ENCODE data around the gene HGD. TPM values are rescaled to one million over a fixed set of nuclear protein-coding genes. Genes with fewer than 3 reads are reported as not detected.

The HGD gene
- total and polyA plus RNA-seq, 10 of the 15 experiments (the other 5 are each of a cell fraction or from before 2014, with no cell fraction given): 0.18 to 0.81 (median 0.40) TPM; not detected in 6

DNA sequence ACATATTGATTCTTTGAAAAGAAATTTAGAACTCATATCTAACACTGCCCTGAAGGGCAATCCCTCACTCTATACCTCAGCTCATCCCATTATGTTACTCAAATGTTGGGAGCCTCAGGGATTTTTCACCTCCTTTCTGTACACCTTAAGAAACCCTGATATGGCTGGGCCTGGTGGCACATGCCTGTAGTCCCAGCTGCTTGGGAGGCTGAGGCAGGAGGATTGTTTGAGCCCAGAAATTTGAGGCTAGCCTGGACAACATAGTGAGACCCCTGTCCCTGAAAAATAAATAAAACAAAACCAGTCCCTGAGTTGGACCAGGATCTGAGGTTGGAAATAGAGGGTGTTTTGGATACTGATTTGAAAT, 58.3 kb downstream of the HGD start:
- BruUV-seq (replicated peaks): no TSS peak
- POLR2A ChIA-PET: no interaction called here

More for the DNA sequence above, 58.3 kb downstream of the HGD start:
- no peak overlapping the region for H3K4me3 ChIP-seq
- H3K4me2 ChIP-seq (ENCODE audit: control insufficient read depth, insufficient read depth): no peak overlapping the region
- no peaks in the 10 kb centered on the region for H3K27me3 ChIP-seq (replicated peaks in 1 of 2; ENCODE audit: control insufficient read depth in 2 of 2, insufficient read depth in 2 of 2, low read length in 1 of 2)
- no peaks in the 10 kb centered on the region for H3K4me1 ChIP-seq (ENCODE audit: control insufficient read depth, insufficient read depth, low read length)
- in situ Hi-C loops (cut with MboI) (no loop called here), intact Hi-C loops (cut with micrococcal nuclease; ENCODE audit: unreplicated experiment) (loop anchor here (5.0 kb wide), 1 partner anchor 174 kb away; no protein-coding TSS in a partner anchor)
- H3K36me3 ChIP-seq (ENCODE audit: control insufficient read depth in 2 of 2, insufficient read depth in 2 of 2, low read length in 1 of 2): no peaks in the 10 kb centered on the region
- H2AFZ ChIP-seq (ENCODE audit: control insufficient read depth, low read depth, low read length): no peak overlapping the region
- RAD21 ChIA-PET (ENCODE audit: unreplicated experiment): no interaction called here
- H3K27ac ChIP-seq (ENCODE audit: control insufficient read depth, insufficient read depth): no peak overlapping the region
- no peaks in the 10 kb centered on the region for H3K79me2 ChIP-seq (ENCODE audit: control insufficient read depth, insufficient read depth, low read length)
- DNase-seq (ENCODE audit: low read depth, low spot score) (no peak), FAIRE-seq (no peak), ATAC-seq (no peak)
- CTCF ChIA-PET: interaction anchor here (2.0 kb wide), 1 partner anchor 172 kb away, joined by 12 read pairs; no protein-coding TSS in a partner anchor
- H3K9me3 ChIP-seq (replicated peaks; ENCODE audit: control insufficient read depth, insufficient read depth, low read length): peaks cover 6% of the 10 kb centered on the region; the same call in 2 of the 3 replicates
- SMC1A ChIA-PET (ENCODE audit: uncharacterized antibody, unreplicated experiment): interaction anchor here (1.3 kb wide), 1 partner anchor 9 kb away, joined by 6 read pairs; no protein-coding TSS in a partner anchor
- TF ChIP-seq RCOR1 (conservative IDR thresholded peaks at IDR 0.05; ENCODE audit: low read depth, low read length) (no peak), HDAC6 (IDR thresholded peaks at IDR 0.05; ENCODE audit: unreplicated experiment) (no peak), MEF2B (IDR thresholded peaks at IDR 0.05; ENCODE audit: partially characterized antibody, poor library complexity, severe bottlenecking) (no peak), CBX5 (IDR thresholded peaks at IDR 0.05; ENCODE audit: low read depth) (no peak), JUND (IDR thresholded peaks at IDR 0.05; ENCODE audit: low read depth, low read length) (no peak), RFX5 (IDR thresholded peaks at IDR 0.05; ENCODE audit: low read depth, low read length) (no peak), ZNF24 (IDR thresholded peaks at IDR 0.05) (no peak), TBL1XR1 (IDR thresholded peaks at IDR 0.05; ENCODE audit: low read depth, low read length) (no peak), TARDBP (IDR thresholded peaks at IDR 0.05; ENCODE audit: borderline replicate concordance) (no peak), ZBTB4 (CRISPR knock-in tag; IDR thresholded peaks at IDR 0.05) (no peak)
- TF ChIP-seq, protein P1, sequence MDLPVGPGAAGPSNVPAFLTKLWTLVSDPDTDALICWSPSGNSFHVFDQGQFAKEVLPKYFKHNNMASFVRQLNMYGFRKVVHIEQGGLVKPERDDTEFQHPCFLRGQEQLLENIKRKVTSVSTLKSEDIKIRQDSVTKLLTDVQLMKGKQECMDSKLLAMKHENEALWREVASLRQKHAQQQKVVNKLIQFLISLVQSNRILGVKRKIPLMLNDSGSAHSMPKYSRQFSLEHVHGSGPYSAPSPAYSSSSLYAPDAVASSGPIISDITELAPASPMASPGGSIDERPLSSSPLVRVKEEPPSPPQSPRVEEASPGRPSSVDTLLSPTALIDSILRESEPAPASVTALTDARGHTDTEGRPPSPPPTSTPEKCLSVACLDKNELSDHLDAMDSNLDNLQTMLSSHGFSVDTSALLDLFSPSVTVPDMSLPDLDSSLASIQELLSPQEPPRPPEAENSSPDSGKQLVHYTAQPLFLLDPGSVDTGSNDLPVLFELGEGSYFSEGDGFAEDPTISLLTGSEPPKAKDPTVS (IDR thresholded peaks at IDR 0.05; ENCODE audit: low read depth, low read length): no peak
- no peak overlapping the region for H3K9ac ChIP-seq (ENCODE audit: control insufficient read depth, insufficient read depth, low read length)
- H4K20me1 ChIP-seq (ENCODE audit: control insufficient read depth, insufficient read depth): no peaks in the 10 kb centered on the region

Measured in GM12878 (cell line).